Stomach (tissue), 9 donors: ENCODE measurements around the gene VIL1. TPM values are rescaled to one million over a fixed set of nuclear protein-coding genes. Genes with fewer than 3 reads are reported as not detected.

Experiments
- DNase-seq, 2 donors: peaks; one replicate each; pipeline versions ENCODE4 v3.0.0 to v3.0.0-alpha.2; 2013 to 2019
- H3K27ac ChIP-seq, 5 donors: fragments of 200-600 bp in 4 of 5; sonication (generic) in 4 of 5; one replicate each; pipeline ENCODE4 v1.5.1; 2013 to 2019; ENCODE audit warnings: mild to moderate bottlenecking in 1 of 5, moderate library complexity in 1 of 5
- H3K27me3 ChIP-seq, 3 donors: fragments of 200-600 bp; sonication (generic); one replicate each; pipeline ENCODE4 v1.5.1; 2017 to 2019; ENCODE audit warnings: mixed run types in 1 of 3
- H3K36me3 ChIP-seq, 4 donors: fragments of 200-600 bp; sonication (generic); 1 replicate in 3 of 4; 2 replicates in 1 of 4; pipeline ENCODE4 v1.5.1; 2016 to 2019
- H3K4me1 ChIP-seq, 4 donors: fragments of 200-600 bp; sonication (generic); one replicate each; pipeline ENCODE4 v1.5.1; 2016 to 2019
- H3K4me3 ChIP-seq, 4 donors: fragments of 200-600 bp; sonication (generic) in 3 of 4; one replicate each; pipeline ENCODE4 v1.5.1; 2016 to 2019; ENCODE audit warnings: mild to moderate bottlenecking in 1 of 4
- H3K9me3 ChIP-seq, 4 donors: fragments of 200-600 bp; sonication (generic); one replicate each; pipeline ENCODE4 v1.5.1; 2016 to 2019
- EP300 ChIP-seq: sonication (generic); formaldehyde crosslinking; IDR thresholded peaks from one replicate; pipeline ENCODE4 v1.6.1; 2017; ENCODE audit warnings: antibody characterized with exemption
- POLR2A ChIP-seq, 4 donors: fragments of 450-650 bp; IDR thresholded peaks; one replicate each; pipeline ENCODE4 v1.6.1; 2016; ENCODE audit warnings: antibody characterized with exemption in 4 of 4, control low read depth in 2 of 4, mild to moderate bottlenecking in 1 of 4, moderate library complexity in 1 of 4
- POLR2AphosphoS5 ChIP-seq, 3 donors: sonication (generic); formaldehyde crosslinking; IDR thresholded peaks; one replicate each; pipeline ENCODE4 v1.6.1; 2016; ENCODE audit warnings: antibody characterized with exemption in 3 of 3
- WGBS, 5 donors: extraction: QIAGEN DNeasy Blood & Tissue Kit in 3 of 5; methylation state at CpG; one replicate each; pipeline versions ENCODE4 v1.1.5 to v1.1.7; 2013 to 2018; 5-methylcytosine and 5-hydroxymethylcytosine counted together
- intact Hi-C: fragments of 100-400 bp; cut with DNase I; formaldehyde crosslinking; loops from one replicate; pipeline ENCODE4 v1.15.1; 2023; ENCODE audit warnings: low total_unique reads
- polyA plus RNA-seq, 3 donors: library from polyadenylated mRNA; stranded (reverse); fragments of 200-250 nt; gene quantifications; one replicate each; pipeline ENCODE4 v1.2.3, GENCODE V29; 2013
- total RNA-seq, 5 donors: library from RNA; depleted of rRNA; stranded (reverse); fragments of >200 nt; gene quantifications; one replicate each; pipeline versions ENCODE4 v1.1.0 to v1.2.3, GENCODE V29; 2014 to 2016
- TF ChIP-seq, protein P1 (sequence below), 7 experiments: fragments of 450-650 bp in 4 of 7; fragments of 200-600 bp in 3 of 7; sonication (generic) in 3 of 7; IDR thresholded peaks; one replicate each; pipeline ENCODE4 v1.5.1; 2016 to 2019; ENCODE audit warnings: antibody characterized with exemption in 7 of 7, control low read depth in 2 of 7, mild to moderate bottlenecking in 1 of 7
- donor health status: healthy with polysubstance abuse.
- donor health status: Bipolar disorder and iron deficiency.
- donor health status: healthy.

The VIL1 gene
- total and polyA plus RNA-seq, 8 donors = 0.38 to 120 (median 1.8) TPM; not detected in 1

DNA sequence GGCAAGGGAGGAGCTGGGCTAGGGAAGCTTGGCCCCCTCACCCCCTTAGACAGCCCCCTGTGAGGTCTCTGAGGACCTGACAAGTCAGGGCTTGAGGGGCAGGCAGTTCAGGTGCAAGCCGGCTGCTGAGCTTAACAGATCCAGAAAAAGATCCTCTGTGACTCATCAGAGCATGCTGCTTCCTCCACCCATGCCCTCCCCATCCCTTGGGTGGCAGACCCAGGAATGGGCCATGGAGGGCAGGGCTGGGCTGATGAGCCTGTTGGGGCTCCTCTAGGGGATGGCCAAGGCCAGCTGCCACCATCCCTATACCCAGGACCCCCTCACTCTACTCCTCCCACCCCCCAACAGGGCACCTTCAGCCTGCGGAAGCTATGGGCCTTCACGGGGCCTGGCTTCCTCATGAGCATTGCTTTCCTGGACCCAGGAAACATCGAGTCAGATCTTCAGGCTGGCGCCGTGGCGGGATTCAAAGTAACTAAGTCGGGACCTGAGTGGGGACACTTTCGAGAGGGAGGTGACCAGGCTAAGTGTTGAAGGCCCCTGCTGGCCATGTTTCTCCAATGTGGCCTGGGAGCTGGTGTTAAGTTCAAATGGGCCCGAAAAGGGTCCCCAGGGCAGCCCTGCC lies 34.9 kb upstream of the VIL1 start:
- DNase-seq = no peak
- peaks cover 0 to 25% (median 9%) of the 10 kb centered on the region in 4 donors for H3K4me1 ChIP-seq
- no peaks in the 10 kb centered on the region for H3K36me3 ChIP-seq
- TF ChIP-seq POLR2AphosphoS5 (IDR thresholded peaks at IDR 0.05) (no peak), EP300 (no peak), POLR2A (IDR thresholded peaks at IDR 0.05) (no peak)
- TF ChIP-seq, protein P1, sequence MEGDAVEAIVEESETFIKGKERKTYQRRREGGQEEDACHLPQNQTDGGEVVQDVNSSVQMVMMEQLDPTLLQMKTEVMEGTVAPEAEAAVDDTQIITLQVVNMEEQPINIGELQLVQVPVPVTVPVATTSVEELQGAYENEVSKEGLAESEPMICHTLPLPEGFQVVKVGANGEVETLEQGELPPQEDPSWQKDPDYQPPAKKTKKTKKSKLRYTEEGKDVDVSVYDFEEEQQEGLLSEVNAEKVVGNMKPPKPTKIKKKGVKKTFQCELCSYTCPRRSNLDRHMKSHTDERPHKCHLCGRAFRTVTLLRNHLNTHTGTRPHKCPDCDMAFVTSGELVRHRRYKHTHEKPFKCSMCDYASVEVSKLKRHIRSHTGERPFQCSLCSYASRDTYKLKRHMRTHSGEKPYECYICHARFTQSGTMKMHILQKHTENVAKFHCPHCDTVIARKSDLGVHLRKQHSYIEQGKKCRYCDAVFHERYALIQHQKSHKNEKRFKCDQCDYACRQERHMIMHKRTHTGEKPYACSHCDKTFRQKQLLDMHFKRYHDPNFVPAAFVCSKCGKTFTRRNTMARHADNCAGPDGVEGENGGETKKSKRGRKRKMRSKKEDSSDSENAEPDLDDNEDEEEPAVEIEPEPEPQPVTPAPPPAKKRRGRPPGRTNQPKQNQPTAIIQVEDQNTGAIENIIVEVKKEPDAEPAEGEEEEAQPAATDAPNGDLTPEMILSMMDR (IDR thresholded peaks at IDR 0.05) = no peak
- intact Hi-C loops = no loop called here
- no peaks in the 10 kb centered on the region for H3K9me3 ChIP-seq
- peak overlapping the region in 2 of 4 donors; percentile 30 to 40 for H3K4me3 ChIP-seq
- H3K27ac ChIP-seq = peak overlapping the region in 1 of 5 donors; percentile 78
- 82 to 92% (median 86%) methylated on average over 8 to 10 of the region's 10 CpGs for WGBS, 5 donors
- H3K27me3 ChIP-seq = no peaks in the 10 kb centered on the region

DNA sequence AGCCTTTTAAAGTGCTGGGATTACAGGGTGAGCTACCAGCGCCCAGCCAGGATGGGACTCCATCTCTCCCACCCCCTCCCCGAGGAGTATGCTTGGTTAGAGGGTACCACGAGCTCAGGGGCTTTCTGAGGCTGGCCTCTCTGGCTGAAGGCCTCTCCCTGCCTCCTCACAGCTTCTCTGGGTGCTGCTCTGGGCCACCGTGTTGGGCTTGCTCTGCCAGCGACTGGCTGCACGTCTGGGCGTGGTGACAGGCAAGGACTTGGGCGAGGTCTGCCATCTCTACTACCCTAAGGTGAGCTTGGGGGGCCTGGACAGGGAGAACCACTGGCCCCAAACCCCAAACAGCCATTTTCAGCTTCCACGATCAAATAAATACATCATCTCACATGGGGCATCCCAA lies 33.9 kb upstream of the VIL1 start:
- no peak overlapping the region for H3K27ac ChIP-seq
- intact Hi-C loops = no loop called here
- peaks cover 0 to 25% (median 9%) of the 10 kb centered on the region in 4 donors for H3K4me1 ChIP-seq
- no peak for DNase-seq
- TF ChIP-seq, protein P1 (IDR thresholded peaks at IDR 0.05) = no peak
- H3K4me3 ChIP-seq = peak overlapping the region in 1 of 4 donors; percentile 40
- H3K9me3 ChIP-seq = no peaks in the 10 kb centered on the region
- H3K36me3 ChIP-seq = peaks cover 0 to 2% (median 0%) of the 10 kb centered on the region in 4 donors
- no peaks in the 10 kb centered on the region for H3K27me3 ChIP-seq
- WGBS, 5 donors = 69 to 84% (median 77%) methylated on average over 9 of the region's 9 CpGs

DNA sequence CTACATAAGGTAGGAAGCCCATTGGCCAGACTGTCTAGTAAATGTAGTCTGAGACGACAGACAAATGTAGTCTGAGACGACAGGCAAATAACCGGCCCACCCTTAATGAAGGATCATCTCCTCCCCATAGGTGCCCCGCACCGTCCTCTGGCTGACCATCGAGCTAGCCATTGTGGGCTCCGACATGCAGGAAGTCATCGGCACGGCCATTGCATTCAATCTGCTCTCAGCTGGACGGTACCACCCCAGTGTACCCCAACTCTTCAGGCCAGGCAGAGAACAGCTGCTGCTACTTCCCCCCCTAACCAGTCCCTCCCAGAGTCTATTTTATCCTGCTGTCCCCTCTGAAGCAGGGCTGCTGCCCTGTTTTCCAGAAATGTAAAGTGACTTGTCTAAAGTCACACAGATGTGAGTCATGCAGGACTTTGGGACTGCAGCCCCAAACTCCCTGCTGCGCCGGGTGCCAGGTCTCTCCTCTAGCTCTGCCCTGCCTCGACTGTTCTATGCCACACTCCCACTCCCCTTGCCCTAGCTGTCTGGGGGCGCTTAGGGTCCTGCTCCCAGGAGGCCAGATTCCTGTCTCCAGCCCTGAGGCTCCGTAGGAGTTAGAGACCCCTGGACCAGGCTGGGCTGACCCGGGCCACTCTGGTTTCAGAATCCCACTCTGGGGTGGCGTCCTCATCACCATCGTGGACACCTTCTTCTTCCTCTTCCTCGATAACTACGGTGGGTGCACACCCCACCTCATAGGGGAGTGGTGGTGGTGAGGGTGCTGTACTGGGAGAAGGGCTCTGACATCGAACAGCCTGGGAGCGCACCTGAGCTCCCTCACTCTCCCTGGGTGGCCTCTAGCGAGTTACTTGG lies 32.2 kb upstream of the VIL1 start:
- H3K27ac ChIP-seq = peak overlapping the region; percentile 56 to 81 (median 79)
- H3K4me3 ChIP-seq = peak overlapping the region; percentile 41 to 47 (median 42)
- intact Hi-C loops = no loop called here
- H3K4me1 ChIP-seq = peaks cover 0 to 25% (median 9%) of the 10 kb centered on the region in 4 donors
- TF ChIP-seq EP300 (no peak), POLR2A (IDR thresholded peaks at IDR 0.05) (no peak), POLR2AphosphoS5 (IDR thresholded peaks at IDR 0.05) (no peak)
- TF ChIP-seq, protein P1 (IDR thresholded peaks at IDR 0.05) = no peak
- no peaks in the 10 kb centered on the region for H3K9me3 ChIP-seq
- no peaks in the 10 kb centered on the region for H3K27me3 ChIP-seq
- 66 to 68% (median 67%) methylated on average over 19 to 23 of the region's 23 CpGs for WGBS, 5 donors
- no peak for DNase-seq
- peaks cover 0 to 5% (median 0%) of the 10 kb centered on the region in 4 donors for H3K36me3 ChIP-seq

DNA sequence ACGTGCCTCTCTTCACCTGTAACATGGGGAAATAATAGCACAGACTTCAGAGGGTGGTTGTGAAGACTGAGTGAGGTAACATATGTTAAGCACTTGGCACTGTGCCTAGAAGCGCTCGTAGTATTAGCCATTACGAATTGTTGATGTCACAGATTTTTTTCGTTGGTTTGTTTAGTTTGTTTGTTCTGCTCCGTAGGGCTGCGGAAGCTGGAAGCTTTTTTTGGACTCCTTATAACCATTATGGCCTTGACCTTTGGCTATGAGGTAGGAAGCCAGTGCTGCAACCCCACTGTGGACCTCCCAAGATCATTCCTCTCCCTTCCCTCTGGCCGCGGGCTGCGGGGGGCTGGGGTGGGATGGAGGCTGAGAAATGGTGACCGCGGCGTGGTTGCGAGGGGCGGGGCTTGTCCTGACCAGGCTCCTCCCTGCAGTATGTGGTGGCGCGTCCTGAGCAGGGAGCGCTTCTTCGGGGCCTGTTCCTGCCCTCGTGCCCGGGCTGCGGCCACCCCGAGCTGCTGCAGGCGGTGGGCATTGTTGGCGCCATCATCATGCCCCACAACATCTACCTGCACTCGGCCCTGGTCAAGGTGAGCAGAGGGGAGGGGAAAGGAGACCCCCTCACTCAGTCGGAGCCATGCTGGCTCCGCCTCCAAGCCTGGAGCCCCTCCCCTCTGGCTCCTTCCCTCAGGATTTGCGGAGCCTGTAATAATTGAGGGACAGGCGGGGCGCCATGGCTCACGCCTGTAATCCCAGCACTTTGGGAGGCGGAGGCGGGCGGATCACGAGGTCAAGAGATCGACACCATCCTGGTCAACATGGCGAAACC lies 31.3 kb upstream of the VIL1 start:
- 9 to 17% (median 13%) methylated on average over 28 to 38 of the region's 38 CpGs for WGBS, 5 donors
- intact Hi-C loops = no loop called here

More for the DNA sequence above, 31.3 kb upstream of the VIL1 start:
- no peak for TF ChIP-seq EP300
- TF ChIP-seq POLR2A (IDR thresholded peaks at IDR 0.05) = no peak
- TF ChIP-seq, protein P1 (IDR thresholded peaks at IDR 0.05) = no peak
- TF ChIP-seq POLR2AphosphoS5 (IDR thresholded peaks at IDR 0.05) = peak in 2 of 3 donors; percentile 6 to 29
- Histone ChIP-seq H3K36me3 (peaks cover 0 to 5% (median 0%) of the 10 kb centered on the region in 4 donors), H3K4me3 (peak overlapping the region; percentile 41 to 47 (median 42)), H3K27me3 (no peaks in the 10 kb centered on the region), H3K27ac (peak overlapping the region; percentile 69 to 81 (median 79)), H3K4me1 (peaks cover 0 to 25% (median 9%) of the 10 kb centered on the region in 4 donors), H3K9me3 (no peaks in the 10 kb centered on the region)
- DNase-seq = peak; percentile 66 to 95
